NCI-H2196 treated with DMSO at 0.1 percent for 48 hours (cell line): ENCODE measurements around the gene CORO2B.

Experiments used
- DNase-seq: peaks from one replicate; lab custom pipeline; 2025; ENCODE audit not compliant: unreplicated experiment; lab: John Stamatoyannopoulos, UW

Gene CORO2B

DNA sequence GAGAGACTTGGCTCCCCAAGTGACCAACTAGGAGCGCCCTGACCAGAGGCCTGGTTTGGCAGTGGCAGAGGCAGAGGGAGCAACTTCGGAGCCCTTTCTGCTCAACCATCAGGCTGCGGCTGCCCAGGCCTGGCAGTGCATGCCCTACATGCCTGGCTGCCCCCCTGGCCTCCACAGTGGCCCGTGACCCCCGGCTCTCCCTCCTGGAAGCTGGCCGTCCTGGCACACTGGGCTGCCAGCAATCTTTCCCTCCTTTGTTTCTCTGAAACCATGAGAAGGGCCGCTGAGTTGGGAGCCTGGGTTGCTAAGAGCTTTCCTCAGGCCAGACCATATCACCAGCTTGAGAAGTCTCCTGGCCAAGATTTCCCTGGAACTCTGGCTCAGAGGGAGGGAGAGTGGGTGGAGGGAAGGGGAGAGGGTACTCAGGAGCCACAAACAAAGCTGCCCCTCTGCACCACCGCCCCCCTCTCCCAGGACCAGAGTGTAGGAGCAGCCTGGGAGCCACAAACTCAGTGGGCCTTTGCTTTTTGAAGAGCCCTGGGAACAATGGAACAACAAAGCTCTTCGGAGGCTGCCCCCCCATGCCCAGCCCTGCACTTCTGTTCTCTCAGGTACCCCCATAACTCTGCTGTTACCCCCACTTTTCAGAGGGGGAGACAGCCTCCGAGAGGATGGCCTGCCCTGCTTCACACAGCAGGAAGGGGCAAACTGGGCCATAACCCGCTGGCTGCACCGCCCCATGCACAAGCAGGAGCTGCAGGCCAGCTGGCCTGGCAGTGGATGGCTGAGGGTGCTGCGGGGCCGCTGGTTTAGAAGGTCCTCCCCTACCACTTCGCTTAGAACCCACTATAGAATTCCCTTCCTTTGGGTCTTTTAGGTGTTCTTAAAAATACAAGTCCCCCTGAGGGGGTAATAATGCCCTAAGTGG, 11.3 kb downstream of the CORO2B start:
- no peak for DNase-seq

- DNase-seq: no peak
These were observed 12.1 kb downstream of the CORO2B start for GRCh38 chr15:68590721-68591389.

GRCh38 chr15:68592054-68592453, 13.3 kb downstream of the CORO2B start:
- DNase-seq: no peak

GRCh38 chr15:68592544-68592943, 13.8 kb downstream of the CORO2B start:
- DNase-seq: no peak

DNA sequence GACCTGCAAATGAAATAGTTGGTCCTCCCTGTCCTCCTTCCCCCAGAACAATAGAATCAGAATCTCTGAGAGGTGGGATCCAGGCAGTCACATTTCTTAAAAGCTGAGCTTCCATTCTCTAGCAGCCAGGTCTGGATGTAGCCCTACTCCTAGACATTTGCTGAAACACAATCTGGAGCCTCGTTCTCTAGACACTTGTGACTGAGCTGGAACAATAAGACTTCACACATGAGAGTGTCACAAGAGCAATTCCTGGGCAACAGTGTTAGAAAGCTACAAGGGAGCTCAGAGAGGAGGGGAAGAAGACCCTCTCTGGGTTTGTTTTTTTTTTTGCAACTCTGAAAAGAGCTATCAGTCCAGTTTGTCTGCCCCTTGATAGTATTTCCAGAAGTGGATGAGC, 14.5 kb downstream of the CORO2B start:
- no peak for DNase-seq

DNA sequence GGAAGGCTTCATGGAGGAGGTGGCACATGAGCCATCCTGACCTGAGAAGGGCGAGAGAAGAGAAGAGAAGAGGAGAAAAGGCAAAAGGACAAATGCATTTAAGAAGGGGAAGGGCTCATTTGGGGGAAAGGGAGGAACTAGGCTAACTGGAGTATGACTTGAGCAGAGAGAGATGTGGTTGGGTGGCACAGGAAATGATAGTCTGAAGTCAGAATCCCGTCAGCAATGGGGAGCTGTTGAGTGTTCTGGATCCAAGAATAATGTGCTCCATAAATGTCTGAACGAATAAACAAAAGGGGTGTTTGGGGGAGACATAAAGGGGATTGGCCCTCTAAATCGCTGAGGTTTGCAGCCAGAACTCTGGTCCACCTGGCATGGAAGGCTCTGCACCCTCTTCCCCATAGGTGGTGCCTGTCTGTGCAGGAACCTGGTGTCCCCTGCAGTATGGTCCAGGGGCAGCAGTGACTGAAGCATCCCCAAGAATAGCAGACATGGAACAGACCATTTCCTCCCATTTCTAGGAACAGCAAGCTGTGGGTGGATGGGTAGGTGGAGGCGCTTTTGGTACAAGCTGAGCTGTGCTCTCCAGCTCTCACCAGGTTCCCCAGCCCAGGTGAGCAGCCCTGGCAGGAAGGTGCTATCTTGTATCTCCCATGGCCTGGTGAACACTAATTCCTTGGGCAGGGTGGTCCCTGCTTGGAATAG, 15.2 kb downstream of the CORO2B start:
- no peak for DNase-seq

DNA sequence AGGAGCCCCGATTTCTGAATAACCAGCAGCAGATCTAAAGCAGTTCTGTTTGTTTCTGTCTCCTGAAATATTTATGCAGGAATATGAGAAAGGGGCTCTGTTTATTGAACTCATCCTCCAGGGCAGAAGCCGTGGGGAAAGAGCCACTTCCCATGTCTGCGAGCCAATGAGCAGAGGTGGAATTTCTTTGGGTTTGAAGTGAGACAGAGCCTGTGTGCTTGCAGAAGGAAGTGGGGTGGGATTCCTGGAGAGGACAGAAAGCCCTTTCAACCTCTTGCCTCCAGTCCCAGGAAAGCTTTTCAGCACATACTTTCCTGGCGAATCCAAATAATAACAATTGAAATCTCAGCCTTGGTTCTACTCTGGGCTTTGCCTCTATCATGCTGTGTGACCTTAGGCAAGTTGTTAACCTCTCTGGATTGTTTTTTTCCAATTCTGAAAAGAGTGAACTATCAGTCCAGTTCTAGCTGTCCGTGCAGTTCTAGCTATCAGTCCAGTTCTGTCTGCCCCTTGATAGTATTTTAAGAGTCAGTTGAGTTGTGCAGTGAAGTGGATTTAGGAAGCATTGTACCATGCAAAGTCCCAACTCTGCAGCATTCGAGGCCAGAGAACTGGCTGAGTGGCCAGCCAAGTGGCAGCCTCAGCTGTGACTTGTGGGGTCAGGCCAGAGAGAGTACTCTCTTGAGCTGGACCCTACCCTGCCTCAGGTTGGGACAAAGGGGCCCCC, 15.9 kb downstream of the CORO2B start:
- no peak for DNase-seq

DNA sequence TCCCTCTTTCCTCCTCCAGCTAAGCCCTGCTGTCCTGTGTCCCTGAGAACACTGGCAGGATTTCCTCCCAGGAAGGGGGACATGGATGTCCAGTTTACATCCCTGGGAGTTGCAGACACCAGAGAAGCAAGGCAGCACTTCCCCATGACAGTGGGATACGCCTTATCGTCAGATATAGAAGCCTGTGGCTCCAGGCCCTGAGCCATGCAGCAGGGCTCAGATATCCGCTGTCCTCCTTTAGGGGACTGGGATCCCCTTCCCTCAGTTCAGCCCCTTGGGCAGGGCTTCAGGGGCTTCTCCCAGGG, 16.4 kb downstream of the CORO2B start:
- no peak for DNase-seq

DNA sequence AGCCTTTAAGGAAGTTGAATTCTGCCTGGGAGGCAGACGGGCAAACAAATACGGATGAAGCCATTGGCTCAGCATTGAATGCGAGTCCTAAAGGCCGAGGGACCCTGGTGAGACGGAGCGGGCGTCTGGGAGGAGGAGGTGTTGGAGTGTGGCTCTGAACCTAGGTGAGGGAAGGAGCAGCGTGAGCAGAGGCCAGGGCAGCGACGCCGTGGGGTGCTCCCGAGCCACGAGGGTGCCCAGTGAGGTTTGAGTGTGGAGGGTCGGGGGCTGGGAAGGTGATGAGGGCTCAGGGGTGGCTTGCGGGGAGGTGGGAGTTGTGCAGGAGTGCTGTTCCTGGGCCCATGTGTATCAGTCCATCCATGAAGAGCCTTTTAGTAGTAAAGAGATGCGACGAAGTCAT, 17.0 kb downstream of the CORO2B start:
- no peak for DNase-seq

DNA sequence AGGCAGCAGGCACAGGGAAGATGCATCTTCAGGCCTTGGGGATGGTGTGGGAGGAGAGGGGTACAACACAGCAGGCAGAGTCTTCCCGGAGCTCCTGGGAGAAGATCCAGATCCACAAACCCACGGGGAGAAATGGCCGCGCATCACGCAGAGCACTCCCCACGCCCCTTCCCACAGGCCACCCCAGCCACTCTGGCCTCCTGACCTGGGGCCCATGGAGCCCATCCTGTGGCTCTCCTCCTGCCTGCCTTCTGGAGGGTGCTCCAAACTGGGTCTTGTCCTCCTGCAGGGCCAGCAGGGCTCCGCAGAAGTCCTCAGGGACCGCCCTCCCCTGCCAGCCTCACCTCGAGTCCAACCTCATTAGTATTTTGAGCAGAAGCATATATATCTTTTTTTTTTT, 17.9 kb downstream of the CORO2B start:
- no peak for DNase-seq

- no peak for DNase-seq
These were observed 18.8 kb downstream of the CORO2B start for GRCh38 chr15:68597581-68597980.

DNA sequence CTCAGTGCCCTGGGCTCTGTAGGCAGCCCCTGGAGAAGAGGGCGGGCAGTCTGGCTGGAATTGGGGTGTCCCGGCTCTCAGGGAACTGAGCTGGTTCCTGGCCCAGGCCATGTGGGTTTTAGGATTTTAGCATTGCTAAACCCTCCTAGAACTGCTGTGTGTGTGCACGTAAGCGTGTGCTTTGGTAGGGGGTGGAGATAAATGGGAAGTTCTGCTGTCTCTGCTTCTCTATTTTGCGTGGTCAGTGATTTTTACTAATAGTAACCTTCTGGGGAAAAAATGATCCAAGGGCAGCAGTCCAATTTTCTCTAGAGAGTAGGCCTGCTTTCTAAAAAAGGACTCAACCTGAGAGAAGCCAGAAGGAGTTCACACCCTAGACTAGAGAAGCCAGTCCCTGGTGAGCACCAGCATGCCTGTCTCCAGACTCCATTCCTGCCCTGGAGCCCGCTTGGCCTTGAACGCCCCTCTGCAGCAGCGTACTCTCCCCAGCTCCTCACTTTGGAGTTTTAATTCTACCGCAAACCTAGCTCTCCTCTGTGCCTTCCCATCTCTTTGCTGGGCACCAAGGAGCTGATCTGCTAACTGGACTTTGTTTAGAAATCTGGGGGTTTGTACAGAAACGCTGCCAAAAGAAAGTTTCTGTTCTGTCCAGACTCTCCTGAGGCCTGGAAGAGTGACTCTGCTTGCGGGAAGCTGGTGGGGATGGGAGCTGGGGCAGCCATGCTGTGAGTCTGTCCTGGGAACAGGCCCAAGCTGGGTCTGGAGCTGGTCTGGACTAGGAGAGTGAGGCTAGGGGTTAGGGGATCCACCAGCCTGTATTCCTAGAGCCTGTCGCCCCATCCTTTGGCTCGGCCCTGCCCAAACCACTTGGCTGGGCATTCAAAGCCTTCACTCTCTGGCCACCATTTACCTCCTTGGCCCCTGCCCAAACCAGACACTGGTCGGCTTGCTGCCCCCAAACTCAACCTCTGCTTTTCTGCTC, 19.7 kb downstream of the CORO2B start:
- no peak for DNase-seq

DNA sequence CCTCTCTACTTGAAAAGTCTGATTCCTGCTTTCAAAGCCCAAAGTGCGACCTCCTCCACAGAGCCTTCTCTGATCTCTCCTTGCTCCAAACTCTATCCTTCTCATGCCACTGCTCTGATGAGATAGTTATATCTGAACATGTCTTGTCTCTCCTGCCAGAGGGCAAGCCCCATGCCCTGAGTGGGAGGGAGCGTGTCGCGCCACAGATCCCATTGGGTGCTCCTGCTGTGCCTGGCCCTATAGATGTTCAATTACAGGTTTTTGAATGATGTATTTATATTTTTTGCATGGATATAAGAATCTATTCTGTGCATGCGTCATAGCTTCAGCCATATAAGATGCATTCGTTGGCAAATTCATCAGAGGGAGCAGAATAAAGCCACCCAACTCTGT, 20.4 kb downstream of the CORO2B start:
- DNase-seq: no peak

DNA sequence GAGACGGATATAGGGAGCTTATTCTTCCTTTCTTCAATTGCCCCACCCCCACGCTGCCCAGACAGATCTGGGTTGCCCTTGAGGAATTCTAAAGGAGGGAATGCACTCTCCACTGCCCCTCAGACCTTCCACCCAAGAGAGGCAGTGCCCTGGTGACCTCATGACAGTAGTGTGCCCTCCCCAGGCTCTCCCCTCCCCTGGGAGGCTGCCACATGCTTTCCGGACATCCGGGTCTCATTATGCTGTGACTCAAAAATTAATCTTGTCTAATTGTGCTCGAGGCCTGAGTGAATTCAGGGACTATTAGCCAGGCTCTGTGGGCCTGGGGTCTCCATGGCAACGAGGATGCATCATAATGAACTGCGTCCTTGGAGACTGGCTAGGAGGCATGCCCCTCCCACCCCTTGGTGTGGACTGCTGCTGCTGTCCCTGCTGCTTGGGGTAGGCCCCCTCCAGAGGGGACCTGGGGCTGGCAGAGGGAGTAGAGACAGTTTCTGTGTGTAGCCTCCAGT, 20.8 kb downstream of the CORO2B start:
- DNase-seq: no peak

DNA sequence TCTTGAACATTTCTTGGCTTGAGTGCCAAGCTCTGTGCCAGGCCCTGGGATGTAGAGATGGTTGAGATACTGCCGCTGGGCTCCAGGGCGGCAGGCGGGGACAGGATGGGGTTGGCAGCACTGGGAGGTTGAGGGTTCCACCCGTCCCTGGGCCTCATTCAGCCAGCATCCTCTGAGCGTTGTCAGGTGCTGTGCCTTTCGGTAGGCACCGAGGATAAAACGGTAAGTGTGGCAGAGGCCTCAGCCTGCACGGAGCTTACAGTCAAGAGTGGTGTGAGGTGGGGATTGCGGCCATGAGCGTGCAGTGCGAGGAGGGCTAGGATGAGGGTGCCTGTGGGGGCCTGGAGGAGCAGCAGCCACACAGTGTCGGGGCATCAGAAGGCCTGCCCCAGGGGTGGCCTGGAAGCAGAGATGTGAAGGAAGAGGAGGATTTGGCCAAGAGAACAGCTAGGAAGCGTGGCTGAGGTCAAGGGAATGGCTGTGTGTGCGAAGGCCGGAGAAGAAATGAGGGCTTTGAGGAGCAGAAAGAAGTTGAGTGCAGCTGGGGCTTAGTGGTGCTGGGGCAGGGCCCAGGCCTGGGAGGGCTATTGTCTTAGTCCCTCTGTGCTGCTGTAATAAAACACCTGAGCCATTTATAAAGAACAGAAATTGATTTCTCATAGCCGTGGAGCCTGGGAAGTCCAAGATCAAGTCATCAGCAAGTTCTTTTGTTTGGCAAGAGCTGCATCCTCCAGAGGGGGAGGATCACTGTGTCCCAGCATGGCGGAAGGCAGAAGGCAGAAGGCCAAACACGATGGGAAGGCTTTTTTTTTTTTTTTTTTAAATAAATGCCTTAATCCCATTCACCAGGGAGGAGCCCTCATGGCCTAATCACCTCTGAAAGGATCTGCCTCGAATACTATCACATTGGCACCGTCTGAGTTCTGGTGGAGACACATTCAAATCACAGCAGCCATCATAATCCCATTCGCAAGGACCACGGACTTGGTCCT, 22.7 kb downstream of the CORO2B start:
- DNase-seq: no peak

DNA sequence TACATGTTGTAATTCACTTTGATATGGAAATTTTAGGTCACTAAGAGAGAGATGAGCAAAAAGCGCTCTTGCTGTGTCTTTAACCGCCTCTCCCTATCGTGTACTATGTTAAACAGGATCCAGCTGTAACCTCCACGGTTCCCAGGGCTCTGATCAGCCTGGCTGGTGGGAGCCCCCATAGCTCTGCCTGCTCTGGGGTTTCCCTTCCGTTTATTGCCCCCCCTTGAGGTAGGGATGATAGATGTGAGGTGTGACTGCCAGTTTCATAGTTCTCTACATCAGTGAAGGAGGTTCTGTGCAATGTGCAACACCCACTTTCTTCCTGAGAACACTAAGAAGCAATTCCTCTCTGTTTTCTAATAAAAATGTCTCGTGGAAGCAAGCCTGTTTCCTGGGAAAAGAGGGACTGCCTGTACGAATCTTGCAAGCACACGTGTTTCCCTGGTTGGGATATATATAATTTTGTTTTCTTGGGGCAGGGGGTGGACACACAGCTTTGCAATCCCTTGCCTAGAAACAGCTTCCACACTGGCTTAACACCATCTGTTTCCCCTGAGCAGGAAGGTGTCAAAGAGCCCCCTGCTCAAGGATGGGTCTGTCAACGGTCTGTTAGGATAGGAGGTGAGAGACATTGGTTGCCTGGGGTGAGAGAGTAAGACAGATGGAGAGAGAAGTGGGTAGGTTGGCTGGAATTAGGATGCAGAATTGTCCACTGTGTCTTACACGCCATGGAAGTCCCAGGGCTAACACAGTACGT, 23.8 kb downstream of the CORO2B start:
- DNase-seq: no peak

- DNase-seq: no peak
These were observed 24.4 kb downstream of the CORO2B start for GRCh38 chr15:68603216-68603595.

DNA sequence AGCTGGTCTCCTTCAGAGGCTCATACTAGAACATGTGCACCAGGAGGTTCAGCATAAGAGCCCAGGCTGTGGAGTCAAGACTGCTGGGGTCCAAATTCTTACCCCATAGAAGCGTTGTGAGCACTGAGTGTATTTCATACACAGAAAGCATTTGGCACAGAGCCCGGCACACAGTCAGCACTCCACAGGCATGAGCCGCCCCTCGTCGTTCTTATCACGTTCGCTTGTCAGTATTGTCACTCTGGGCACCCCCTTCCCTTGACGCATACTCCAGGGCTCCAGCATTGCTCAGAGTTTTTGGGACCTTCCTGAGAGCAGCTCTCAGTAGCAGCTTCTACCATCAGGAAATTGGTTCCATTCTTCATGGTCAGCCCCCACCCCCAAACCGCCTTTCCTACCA, 25.2 kb downstream of the CORO2B start:
- DNase-seq: no peak
